Measurements from ENCODE around the gene POU2F3. TPM values are rescaled to one million over a fixed set of nuclear protein-coding genes. Genes with fewer than 3 reads are reported as not detected.
A peak's percentile ranks its signal among the peaks of the same experiment; 100 is the strongest.

The POU2F3 gene
- total and polyA plus RNA-seq, 2 of the 8 experiments (the other 6 are each of a cell fraction or from before 2014, with no cell fraction given), result 1.0 to 2.1 TPM

GRCh38 chr11:120254788-120255518 lies 15.0 kb downstream of the POU2F3 start:
- H2AFZ ChIP-seq (ENCODE audit: low read length), result no peak overlapping the region
- no peaks in the 10 kb centered on the region; the same call in 1 of the 2 replicates for H3K79me1 ChIP-seq (ENCODE audit: low read depth, low read length)
- no peak overlapping the region for H4K8ac ChIP-seq (ENCODE audit: extremely low read depth, insufficient read depth, low read length)
- peak overlapping the region; percentile 90; the same call in 1 of the 2 replicates for H2BK12ac ChIP-seq (ENCODE audit: low read depth, low read length)
- H3K27me3 ChIP-seq (replicated peaks in 1 of 4; ENCODE audit: control insufficient read depth in 3 of 4, extremely low read depth in 1 of 4, insufficient read depth in 3 of 4, low read length in 3 of 4), result peaks cover 0 to 7% (median 3%) of the 10 kb centered on the region in 4 experiments; a peak in 4 of 7 replicates
- no peaks in the 10 kb centered on the region for H3K79me2 ChIP-seq (ENCODE audit: control insufficient read depth in 1 of 2, insufficient read depth in 2 of 2, low read length in 2 of 2)
- H2BK20ac ChIP-seq (ENCODE audit: low read length), result peak overlapping the region; percentile 95; the same call in 1 of the 2 replicates
- peaks cover 9 to 24% (median 14%) of the 10 kb centered on the region in 4 experiments for H3K4me1 ChIP-seq (replicated peaks in 1 of 4; ENCODE audit: control insufficient read depth in 3 of 4, insufficient read depth in 4 of 4, low read length in 3 of 4)
- no peaks in the 10 kb centered on the region for H3K9me3 ChIP-seq (ENCODE audit: insufficient read depth in 2 of 2, low read depth in 1 of 2, low read length in 1 of 2)
- H3K4ac ChIP-seq (replicated peaks; ENCODE audit: insufficient read length, low read depth, low read length), result no peak overlapping the region
- H3K56ac ChIP-seq (replicated peaks; ENCODE audit: insufficient read length, low read depth, low read length), result no peak overlapping the region
- H4K5ac ChIP-seq (ENCODE audit: insufficient read length, low read depth, low read length), result peak overlapping the region; percentile 13
- peak overlapping the region in 3 of 4 experiments; percentile 29 to 50 (median 42); a peak in 6 of 8 replicates for H3K4me3 ChIP-seq (ENCODE audit: extremely low read depth in 1 of 4, insufficient read depth in 2 of 4, low read depth in 3 of 4, low read length in 4 of 4)
- peak overlapping the region; percentile 72 for H3K18ac ChIP-seq (ENCODE audit: extremely low read depth, low read length)
- H3K4me2 ChIP-seq (ENCODE audit: insufficient read depth in 1 of 2, low read depth in 2 of 2, low read length in 2 of 2), result peak overlapping the region; percentile 71 to 83
- H3K23ac ChIP-seq (ENCODE audit: insufficient read length), result no peak overlapping the region
- no peaks in the 10 kb centered on the region; the same call in 1 of the 2 replicates for H3K23me2 ChIP-seq (ENCODE audit: low read depth, low read length)
- no peaks in the 10 kb centered on the region for H4K20me1 ChIP-seq (replicated peaks in 1 of 2; ENCODE audit: control insufficient read depth in 1 of 2, insufficient read depth in 2 of 2, low read length in 2 of 2)
- no peaks in the 10 kb centered on the region for H3K36me3 ChIP-seq (ENCODE audit: control insufficient read depth in 2 of 4, insufficient read depth in 4 of 4, low read length in 3 of 4)
- no peak overlapping the region for H2BK120ac ChIP-seq (replicated peaks; ENCODE audit: low read depth, low read length)
- no peak overlapping the region for H3K27ac ChIP-seq (ENCODE audit: low read depth, low read length)
- H4K91ac ChIP-seq (replicated peaks; ENCODE audit: insufficient read length, low read length), result peak overlapping the region; percentile 83
- no peak overlapping the region for H3K9ac ChIP-seq (replicated peaks in 1 of 4; ENCODE audit: extremely low read depth in 1 of 4, low read depth in 3 of 4, low read length in 3 of 4)
- peak overlapping the region; percentile 30; the same call in 1 of the 2 replicates for H2AK5ac ChIP-seq (ENCODE audit: low read depth, low read length)
- DNase-seq (ENCODE audit: low read depth in 1 of 2, low spot score in 2 of 2) (peak; percentile 73 to 75), FAIRE-seq (peak; percentile 87)
- 20% methylated on average over 12 of the region's 13 CpGs; no CpG with 5 or more reads in 1 of the 2 experiments for WGBS, 2 experiments (ENCODE audit: extremely low coverage in 1 of 2, insufficient coverage in 1 of 2, insufficient read length in 1 of 2, insufficient replicate concordance in 2 of 2, low coverage in 1 of 2, low lambda C conversion rate in 2 of 2, missing lambda C conversion rate in 1 of 2)
- CTCF ChIA-PET (ENCODE audit: partially characterized antibody), result interaction anchor here (1.0 to 41.2 kb wide), 10 partner anchors 10 to 46 kb away, joined by 3 to 1412 read pairs (median 4); partner anchors contain the start of gene POU2F3
- H2BK15ac ChIP-seq (ENCODE audit: low read length), result peak overlapping the region; percentile 93; the same call in 1 of the 2 replicates
- H3K14ac ChIP-seq (ENCODE audit: insufficient read length), result no peak overlapping the region
- POLR2A ChIA-PET (ENCODE audit: partially characterized antibody), result no interaction called here
- peak overlapping the region; percentile 92; the same call in 1 of the 2 replicates for H2BK5ac ChIP-seq (ENCODE audit: low read depth, low read length)
- TF ChIP-seq RBBP5 (IDR thresholded peaks at IDR 0.05; ENCODE audit: borderline replicate concordance, low read depth, low read length), result 0 out of 2 replicates have a peak, but pooled peaks have one; percentile 16
- TF ChIP-seq TAF1 (IDR thresholded peaks at IDR 0.05; ENCODE audit: low read depth, low read length), result no peak
- TF ChIP-seq POLR2AphosphoS5 (IDR thresholded peaks at IDR 0.05; ENCODE audit: low read depth, low read length), result no peak
- no peak for TF ChIP-seq CREB1 (IDR thresholded peaks at IDR 0.05)
- TF ChIP-seq TAF7 (optimal IDR thresholded peaks at IDR 0.05; ENCODE audit: borderline replicate concordance, low read depth, low read length), result no peak
- no peak for TF ChIP-seq FOSL1 (IDR thresholded peaks at IDR 0.05; ENCODE audit: insufficient read depth, low read depth, low read length)
- TF ChIP-seq HDAC2 (IDR thresholded peaks at IDR 0.05; ENCODE audit: borderline replicate concordance in 1 of 2, low read depth in 2 of 2, low read length in 2 of 2), result peak in 1 of 2 experiments; percentile 66; a peak in 1 of 4 replicates
- no peak for TF ChIP-seq KDM1A (IDR thresholded peaks at IDR 0.05; ENCODE audit: borderline replicate concordance, low read length)
- no peak for TF ChIP-seq POU5F1 (IDR thresholded peaks at IDR 0.05; ENCODE audit: low read depth, low read length)
- no peak for TF ChIP-seq RFX5 (IDR thresholded peaks at IDR 0.05; ENCODE audit: borderline replicate concordance, low read depth, low read length)
- no peak for TF ChIP-seq NANOG (IDR thresholded peaks at IDR 0.05; ENCODE audit: insufficient read depth, low read depth, low read length, poor library complexity, severe bottlenecking)
